Erythroblast (primary cell): ENCODE data around the gene PICALM.

ENCODE experiments used
- GATA1 ChIP-seq: IDR thresholded peaks from 2 replicates; pipeline ENCODE4 v1.6.1; 2011; ENCODE audit warnings: low read depth, mild to moderate bottlenecking, control low read depth, low read length, moderate library complexity
- POLR2A ChIP-seq: IDR thresholded peaks from 2 replicates; pipeline ENCODE4 v1.6.1; 2011; ENCODE audit warnings: mild to moderate bottlenecking, low read length

GRCh38 chr11:86018249-86018648, 50.6 kb downstream of the PICALM start:
- TF ChIP-seq POLR2A: no peak
- no peak for TF ChIP-seq GATA1
